KBM-7 (cell line): ENCODE results near the gene GNAO1.

ENCODE experiments used
- DNase-seq: peaks from one replicate; pipeline ENCODE4 v3.0.0-alpha.2; 2015
- in situ Hi-C: fragments of 300-500 bp; cut with MboI; formaldehyde crosslinking; loops from 2 replicates; pipeline ENCODE4 v1.14.3; 2020; ENCODE audit warnings: low sequenced_read_pairs, low pct_unique_long_range_greater_than_20kb, mixed read lengths

Gene GNAO1

DNA sequence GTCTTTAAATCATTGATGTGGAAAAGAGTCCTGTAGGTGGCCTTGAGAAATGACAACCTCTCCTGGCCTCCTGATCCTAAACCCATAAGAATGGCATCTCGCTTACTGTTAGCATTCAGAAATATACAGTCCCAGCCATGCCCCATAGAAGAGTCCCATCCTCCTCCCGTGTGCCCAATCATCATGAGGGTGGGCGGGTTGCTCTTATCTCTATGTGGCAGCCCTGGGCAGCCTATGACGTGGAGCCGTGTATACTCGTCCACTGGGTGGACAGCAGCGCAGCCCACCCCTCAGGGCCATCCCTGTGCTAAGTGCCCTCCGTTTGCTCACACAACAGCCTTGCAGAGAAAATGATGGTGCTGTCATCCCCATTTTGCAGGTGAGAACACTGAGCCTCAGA lies 128.8 kb downstream of the GNAO1 start:
- in situ Hi-C loops: no loop called here
- DNase-seq: no peak

DNA sequence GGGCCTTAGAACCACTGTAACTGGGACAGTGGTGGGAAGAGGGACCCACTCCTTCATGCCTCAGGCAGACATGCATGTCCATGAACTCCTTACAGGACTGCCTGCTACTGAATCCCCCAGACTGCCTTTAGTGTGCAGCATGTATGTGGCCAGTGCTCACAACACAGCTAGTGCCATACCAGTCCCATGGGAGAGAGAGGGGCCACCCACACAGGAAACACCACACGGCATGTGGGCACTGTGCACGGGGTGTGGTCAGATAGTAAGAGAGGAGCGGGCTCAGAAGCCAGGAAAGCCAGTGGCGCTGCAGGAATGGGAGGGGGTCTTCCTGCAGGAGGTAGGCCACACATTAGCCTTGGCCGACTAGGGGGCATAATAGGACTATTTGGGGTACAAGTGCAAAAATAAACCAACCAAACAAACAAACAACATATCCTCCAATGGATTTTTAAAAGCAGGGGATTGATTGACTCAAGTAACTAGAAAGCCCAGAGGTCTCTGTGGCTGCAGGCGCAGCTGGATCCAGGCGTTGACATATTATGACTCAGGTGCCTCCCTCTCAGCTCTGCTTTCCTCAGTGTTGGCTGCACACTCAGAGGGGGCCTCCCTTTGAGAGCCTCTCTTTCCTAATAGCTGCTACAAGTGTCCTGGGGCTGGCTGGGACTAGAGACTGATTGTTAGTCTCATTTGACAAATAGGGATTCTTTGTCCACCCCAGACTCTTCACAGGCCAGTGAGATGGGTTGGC lies 129.7 kb downstream of the GNAO1 start:
- no peak for DNase-seq
- in situ Hi-C loops: no loop called here

DNA sequence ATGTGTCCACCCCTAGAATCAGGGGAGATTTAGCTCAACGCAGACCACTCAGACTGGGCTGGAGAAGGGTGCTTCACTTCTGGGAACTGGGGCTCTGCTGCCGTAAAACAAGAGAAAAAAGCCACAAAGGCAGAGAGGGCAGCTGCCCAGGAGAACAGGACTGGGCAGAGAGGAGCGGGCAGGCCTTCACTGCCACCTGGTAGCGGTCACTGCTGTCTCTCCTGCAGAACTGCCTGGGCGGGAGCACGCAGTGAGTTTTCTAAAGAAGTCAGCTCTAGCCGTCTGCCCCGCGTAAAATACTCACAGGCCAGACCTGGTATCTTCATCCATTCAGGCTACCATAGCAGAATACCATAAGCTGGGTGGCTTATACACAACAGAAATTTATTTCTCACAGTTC lies 130.3 kb downstream of the GNAO1 start:
- no peak for DNase-seq
- in situ Hi-C loops: no loop called here

DNA sequence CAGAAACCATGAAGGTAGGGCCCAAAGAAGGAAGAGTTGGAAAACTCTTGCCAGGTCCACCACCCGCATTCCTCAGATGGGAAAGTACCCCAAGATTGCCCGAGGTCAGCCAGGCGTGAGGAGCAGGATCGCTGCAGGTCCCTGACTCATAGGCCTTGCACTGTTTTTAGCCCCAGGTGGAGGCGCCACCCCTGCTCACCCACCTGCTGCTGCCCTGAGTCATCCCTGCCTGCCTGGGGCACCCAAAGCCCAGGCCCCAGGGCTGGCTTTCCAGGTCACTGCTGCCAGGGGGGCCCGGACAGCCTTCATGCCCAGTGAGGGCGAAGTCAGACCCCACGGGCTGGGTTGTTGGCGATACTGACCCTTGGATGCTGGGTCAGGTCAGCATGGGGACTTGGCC lies 133.1 kb downstream of the GNAO1 start:
- DNase-seq: no peak
- in situ Hi-C loops: no loop called here

DNA sequence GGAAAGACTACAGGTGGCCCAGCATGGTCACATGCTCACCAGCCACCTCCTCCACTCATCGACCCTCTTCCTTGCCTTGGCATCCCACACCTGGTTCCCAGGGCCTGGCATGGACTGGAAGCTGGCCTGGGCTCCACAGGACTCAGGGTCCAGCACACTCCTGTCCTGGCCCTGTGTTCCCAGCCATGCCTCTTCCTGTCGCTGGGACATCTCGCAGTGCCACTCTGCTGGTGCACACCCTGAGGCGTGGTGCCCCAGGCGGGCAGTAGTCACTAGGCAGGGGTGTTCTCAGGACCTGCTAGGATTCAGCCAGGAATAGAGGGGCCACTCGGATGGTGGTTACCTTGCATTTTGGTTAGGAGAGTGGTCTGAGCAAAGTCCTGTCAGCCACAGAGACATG lies 134.7 kb downstream of the GNAO1 start:
- no peak for DNase-seq
- in situ Hi-C loops: no loop called here

DNA sequence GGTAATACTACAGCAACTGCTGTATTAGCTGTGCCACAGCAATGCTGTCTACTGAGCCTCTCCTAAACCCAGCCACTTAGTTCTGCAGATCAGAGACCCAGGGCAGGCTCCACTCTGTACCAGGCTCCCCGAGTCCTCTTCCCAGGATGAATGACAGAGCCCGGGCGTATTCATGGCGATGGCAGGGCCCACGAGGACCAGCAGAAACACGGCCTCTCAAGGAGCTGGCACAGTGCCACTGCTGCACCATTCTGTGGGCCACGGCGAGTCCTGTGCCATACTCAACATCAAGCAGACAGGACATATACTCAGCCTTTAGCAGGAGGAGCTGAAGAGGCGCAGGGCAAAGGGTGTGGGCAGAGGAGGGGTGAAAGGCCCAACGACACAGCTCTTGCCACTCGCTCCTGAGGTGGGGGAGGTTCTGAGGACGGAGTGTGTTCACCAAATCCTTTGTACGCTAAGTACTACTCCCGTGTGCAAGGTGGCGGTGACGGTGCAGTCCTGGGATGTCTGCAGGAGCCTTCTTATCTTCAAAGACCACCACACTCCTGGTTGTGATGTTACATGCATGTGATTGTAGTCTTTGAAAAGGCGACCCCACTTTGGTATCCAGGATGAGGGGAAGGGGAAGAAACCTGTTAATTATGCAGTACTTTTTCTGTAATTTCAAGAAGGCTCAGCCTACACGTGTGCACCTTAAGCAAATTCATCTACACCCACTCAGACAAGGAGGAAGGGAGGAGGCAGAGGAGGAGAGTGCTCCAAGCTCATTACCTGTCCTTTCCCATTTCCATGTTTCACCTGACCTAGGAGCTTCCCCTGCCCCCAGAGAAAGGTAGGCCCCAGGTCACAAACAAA lies 136.0 kb downstream of the GNAO1 start:
- in situ Hi-C loops: no loop called here
- no peak for DNase-seq

DNA sequence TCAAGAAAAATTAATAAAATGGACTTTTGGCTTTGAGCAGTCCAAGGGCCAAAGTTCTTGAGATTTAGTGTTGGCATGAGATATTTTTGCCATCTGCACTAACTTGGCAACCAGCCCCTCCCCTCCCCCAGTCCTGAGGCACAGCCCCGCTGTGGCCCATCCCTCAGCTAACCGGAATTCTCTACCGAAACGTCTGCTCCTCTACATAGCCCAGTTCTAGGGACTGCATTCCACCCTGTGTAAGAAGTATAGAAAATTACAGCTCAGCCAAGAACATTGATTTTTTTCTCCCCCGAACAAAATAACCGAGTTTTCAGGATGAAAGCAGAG lies 136.6 kb downstream of the GNAO1 start:
- in situ Hi-C loops: no loop called here
- DNase-seq: no peak

DNA sequence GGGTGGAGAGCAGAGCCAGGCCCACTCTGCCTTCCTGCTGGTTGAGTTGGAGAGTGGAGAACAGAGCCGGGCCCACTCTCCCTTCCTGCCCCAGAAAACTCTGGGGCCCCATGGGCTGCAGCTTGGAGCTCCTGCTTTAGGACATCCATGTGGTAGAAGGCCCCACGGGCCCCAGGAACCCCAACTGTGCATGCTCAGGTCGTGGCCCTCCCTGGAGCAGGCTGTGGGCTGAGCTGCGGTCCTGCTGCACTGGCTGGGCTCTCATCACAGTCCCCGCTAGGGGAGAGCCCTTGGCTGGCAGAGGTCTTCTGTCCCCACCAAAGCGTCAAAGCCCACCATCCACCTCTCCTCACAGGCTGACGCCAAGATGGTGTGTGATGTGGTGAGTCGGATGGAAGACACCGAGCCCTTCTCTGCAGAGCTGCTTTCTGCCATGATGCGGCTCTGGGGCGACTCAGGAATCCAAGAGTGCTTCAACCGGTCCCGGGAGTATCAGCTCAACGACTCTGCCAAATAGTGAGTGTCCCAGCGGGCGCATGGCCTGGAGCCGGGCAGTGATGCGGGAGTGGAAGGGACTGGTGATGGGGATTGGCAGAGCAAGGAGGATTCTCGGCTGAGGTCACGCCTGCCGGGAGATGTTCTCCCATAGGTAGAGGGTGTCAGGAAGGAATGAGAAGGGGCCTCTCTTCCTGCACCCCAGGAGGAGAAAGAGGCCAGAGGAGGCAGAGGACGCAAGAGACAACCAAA lies 137.2 kb downstream of the GNAO1 start:
- no peak for DNase-seq
- in situ Hi-C loops: no loop called here

DNA sequence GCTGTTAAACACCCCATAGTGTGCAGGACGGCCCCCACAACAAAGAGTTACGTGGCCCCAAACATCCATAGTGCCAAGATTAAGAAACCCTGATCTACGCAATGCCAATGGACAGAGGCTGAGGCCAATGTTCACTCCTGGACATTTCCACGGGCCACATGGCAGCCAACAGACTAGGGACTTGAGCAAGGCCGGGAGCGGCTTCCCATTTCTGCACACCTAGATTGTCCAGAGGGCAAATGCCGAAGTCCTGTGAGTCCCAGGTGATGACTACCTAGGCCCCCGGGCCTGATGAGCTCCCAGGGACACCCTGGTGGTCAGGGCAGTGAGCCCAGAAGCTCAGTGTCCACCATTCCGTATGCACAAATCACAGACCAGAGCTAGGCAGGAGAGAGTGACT lies 138.6 kb downstream of the GNAO1 start:
- in situ Hi-C loops: no loop called here
- no peak for DNase-seq

DNA sequence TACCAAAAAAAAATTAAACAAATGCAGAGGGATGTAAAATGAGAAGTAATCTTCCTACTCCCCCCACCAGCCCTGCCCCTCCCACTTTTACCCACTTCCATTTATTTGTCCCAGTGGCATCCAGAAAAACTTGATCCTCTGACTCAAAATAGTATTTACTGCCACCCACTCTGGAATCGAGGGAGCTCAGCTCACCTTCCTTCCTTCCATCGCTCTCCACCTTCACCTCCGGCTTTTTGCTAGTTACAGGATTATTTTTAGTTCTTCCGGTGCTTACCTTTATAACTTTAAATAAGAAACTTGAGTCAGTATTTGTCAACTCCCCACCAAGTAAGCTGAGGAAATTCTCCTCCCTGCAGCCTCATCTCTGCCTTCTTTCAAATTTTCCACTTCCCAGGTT lies 139.2 kb downstream of the GNAO1 start:
- in situ Hi-C loops: no loop called here
- DNase-seq: no peak

DNA sequence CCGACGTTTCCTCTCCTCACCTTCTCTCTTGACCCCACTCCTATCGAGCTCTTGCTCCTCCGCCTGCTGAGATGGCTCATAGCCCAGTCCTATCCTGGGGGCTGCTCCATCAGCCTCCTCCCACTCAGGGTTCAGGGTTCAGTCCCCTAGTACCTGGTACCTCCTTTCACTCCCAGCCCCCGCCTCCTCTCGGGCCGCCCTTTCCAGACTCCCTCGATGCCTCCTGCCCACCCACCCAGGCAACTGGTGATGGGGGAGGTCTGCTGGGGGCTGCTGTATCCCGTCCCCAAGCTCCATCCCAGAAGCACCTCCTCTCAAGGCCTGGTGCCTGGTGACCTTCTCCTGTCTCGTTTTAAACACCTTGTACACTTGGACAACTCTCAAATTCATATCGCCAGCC lies 140.1 kb downstream of the GNAO1 start:
- in situ Hi-C loops: no loop called here
- no peak for DNase-seq

DNA sequence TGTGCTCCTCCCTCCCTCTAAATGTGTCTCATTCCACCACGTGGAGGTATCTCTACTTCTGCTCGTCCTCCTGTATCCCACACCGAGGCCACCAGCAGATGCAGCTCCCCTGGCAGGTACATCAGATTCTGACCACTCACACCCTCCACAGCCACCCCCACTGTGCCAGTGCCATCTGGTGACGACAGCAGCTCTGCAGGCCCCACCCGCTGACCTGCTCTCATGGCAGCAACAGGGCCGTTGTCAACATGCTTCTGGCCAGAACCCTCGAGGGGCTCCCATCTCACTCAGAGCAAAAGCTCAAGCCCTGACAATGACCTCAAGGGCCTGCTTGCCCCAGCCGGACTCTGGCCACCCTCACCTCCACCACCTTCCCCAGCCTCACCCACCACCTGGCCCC lies 140.6 kb downstream of the GNAO1 start:
- in situ Hi-C loops: no loop called here
- DNase-seq: no peak

DNA sequence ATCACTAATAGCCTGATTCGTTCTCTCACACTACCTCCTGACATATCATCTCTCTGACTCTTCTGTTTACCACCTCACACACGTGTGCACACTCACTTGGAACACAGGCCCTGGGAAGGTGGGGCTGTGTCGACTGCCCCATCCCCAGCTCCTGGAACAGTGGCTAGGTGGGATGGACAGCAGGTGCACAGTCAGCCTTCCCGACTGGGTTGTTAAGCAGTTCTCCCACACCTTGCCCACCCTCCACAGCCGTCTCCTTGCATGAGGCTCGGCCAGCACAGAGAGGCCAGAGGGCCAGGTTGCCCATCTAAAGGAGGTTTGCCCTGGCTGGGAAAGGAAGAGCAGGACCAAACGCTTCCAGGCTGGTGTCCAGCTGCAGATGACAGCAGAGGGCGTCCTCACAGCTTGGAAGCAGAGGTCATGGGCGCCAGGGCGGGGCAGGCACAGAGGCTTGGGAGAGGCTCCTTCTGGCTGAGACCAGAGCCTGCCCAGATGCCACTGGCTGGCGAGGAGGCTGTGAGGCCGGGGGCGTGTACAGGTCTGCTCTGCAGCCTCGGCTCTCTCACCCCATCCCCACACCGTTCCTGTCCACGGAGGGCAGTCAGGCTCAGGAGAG lies 141.3 kb downstream of the GNAO1 start:
- in situ Hi-C loops: no loop called here
- DNase-seq: no peak

DNA sequence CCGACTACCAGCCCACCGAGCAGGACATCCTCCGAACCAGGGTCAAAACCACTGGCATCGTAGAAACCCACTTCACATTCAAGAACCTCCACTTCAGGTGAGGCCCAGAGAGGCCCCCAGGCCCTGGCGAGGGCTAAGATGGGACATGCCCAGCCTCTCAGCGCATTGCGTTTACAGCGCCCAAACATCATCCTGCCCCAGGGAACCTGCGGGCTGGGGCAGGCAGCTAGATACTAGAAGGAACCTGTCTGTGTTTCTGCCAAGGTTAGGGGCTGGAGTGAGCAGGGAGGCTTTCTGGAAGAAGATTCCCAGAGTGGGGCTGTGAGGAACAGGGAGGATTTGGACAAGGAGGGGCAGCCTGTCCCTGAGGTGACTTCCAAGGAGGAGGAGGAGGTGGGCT lies 143.5 kb downstream of the GNAO1 start:
- no peak for DNase-seq
- in situ Hi-C loops: no loop called here

DNA sequence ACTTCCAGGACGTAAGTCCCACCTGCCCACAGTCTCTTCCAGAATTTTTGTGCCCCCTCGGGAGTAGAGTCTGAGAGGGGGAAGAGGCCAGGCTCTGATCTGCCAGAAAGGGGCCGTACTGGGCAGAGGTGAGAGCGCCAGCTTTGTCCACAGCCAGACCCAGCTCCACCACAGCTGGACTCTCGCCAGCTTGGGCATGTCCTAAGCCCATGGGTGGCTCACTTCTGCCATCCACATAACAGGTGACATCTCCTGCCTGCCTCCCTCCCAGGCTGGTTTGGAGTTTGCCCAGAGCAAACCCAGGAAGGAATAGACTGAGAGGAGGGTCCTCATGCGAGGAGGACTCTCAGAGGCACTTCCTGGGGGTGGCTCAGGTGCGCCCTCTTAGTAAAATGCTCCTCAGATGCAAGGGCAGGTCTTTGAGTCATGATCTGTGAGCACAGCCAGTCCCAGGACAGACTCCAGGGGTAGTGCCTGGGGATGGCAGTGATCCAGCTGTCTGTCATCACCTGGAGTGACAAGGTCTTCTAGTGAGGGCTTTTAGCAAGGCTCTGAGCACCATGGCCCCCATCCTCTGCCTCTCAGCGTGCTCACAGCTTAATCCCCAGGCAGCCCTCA lies 144.9 kb downstream of the GNAO1 start:
- no peak for DNase-seq
- in situ Hi-C loops: no loop called here

DNA sequence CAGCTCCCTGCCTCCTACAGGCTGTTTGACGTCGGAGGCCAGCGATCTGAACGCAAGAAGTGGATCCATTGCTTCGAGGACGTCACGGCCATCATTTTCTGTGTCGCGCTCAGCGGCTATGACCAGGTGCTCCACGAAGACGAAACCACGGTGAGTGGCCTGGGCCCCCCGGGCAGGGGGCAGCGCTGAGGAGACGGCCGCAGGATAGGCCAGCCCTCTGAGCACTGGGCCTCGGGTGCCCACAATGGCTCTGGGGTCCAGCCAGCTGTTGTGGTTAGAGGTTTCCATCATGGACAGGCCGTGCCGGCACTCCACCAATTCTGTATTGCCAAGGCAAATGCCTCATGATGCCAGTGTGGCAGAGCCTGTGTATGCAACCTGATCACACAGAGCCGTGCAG lies 145.4 kb downstream of the GNAO1 start:
- DNase-seq: no peak
- in situ Hi-C loops: no loop called here

DNA sequence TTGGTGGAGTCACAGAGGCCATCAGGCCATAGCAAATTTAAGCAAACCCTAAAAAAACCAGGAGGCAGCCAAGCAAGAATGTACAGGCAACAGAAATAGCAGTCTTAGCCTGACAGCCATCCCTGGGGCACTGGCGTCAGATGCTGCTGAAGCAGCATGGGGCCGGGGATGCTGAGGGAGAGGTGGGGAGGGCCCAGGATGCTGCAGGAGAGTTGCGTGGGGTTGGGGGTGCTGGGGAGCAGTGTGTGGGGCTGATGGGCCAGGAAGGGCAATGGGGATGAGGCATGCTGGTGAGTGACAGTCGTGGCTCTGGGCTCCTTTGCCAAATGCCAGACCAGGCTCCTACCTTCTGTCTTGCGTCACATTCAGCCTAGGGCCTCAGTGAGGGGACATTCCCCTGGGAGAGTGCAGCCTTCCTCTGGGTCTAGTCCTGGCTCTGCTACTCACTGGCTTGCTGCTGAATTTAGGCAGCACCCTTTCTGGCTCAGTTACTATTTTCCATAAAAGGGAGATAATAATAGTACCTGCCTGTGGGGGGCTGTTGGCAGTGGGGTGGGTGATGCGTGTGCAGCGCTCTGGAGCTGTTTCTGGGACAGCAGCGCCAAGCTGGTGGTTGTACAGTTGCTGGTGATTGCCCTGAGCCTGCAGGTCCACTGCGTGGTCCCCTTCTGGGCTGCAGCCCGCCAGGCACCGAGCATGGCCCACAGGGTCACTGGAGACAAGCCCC lies 146.0 kb downstream of the GNAO1 start:
- in situ Hi-C loops: no loop called here

DNA sequence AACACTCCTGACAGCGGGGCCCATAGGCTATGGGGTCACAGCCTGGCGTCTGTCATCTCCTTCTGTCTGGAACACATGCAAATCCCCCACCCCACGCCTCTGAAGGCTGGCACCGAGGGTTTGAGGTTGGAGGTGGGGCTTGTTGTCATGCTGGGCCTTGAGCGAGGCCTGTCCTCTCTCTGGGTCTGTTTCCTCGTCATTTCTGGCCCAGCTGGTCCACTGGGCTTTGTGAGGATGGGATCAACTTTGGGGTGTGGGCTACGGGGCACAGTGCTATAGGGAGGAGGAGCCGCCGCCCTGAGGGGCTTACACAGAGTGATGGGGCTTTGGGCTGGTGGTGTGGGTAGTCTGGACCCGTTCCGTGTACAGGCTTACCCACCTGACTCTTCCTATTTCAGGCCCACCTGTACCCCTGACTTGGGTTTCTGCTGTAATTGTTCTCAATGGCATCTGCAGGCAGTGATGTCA lies 146.6 kb downstream of the GNAO1 start:
- no peak for DNase-seq

More for the DNA sequence above, 146.0 kb downstream of the GNAO1 start:
- no peak for DNase-seq

More for the DNA sequence above, 146.6 kb downstream of the GNAO1 start:
- in situ Hi-C loops: no loop called here
